Measurements from ENCODE around the gene DRC3. TPM values are rescaled to one million over a fixed set of nuclear protein-coding genes. Genes with fewer than 3 reads are reported as not detected.

The DRC3 gene
- total and polyA plus RNA-seq, 4 donors, result 0.61 to 1.5 (median 1.1) TPM

DNA sequence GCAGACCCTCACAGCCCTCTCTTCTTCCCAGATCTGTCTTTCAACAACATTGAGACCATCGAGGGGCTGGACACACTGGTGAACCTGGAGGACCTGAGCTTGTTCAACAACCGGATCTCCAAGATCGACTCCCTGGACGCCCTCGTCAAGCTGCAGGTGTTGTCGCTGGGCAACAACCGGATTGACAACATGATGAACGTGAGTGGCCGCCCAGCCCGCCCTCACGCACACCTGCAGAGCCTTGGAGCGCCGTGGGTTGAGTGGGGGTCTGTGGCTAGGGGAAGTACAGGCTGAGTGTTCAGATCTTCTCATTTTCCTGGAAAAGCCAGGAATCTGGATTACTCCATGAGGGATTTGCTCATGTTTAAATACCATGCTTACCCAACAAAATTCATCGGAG, 15.2 kb downstream of the DRC3 start (continued):
- TF ChIP-seq, protein P1, sequence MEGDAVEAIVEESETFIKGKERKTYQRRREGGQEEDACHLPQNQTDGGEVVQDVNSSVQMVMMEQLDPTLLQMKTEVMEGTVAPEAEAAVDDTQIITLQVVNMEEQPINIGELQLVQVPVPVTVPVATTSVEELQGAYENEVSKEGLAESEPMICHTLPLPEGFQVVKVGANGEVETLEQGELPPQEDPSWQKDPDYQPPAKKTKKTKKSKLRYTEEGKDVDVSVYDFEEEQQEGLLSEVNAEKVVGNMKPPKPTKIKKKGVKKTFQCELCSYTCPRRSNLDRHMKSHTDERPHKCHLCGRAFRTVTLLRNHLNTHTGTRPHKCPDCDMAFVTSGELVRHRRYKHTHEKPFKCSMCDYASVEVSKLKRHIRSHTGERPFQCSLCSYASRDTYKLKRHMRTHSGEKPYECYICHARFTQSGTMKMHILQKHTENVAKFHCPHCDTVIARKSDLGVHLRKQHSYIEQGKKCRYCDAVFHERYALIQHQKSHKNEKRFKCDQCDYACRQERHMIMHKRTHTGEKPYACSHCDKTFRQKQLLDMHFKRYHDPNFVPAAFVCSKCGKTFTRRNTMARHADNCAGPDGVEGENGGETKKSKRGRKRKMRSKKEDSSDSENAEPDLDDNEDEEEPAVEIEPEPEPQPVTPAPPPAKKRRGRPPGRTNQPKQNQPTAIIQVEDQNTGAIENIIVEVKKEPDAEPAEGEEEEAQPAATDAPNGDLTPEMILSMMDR (IDR thresholded peaks at IDR 0.05; ENCODE audit: low read depth, low read length, missing input control), result no peak
- TF ChIP-seq TAF1 (conservative IDR thresholded peaks at IDR 0.05) (no peak), RXRA (IDR thresholded peaks at IDR 0.05) (no peak), FOXA2 (IDR thresholded peaks at IDR 0.05) (no peak), HNF4G (IDR thresholded peaks at IDR 0.05) (no peak), GABPA (IDR thresholded peaks at IDR 0.05 in 1 of 2, conservative IDR thresholded peaks at IDR 0.05 in 1 of 2) (no peak), SP1 (IDR thresholded peaks at IDR 0.05) (no peak), NR2F2 (IDR thresholded peaks at IDR 0.05) (no peak)
- TF ChIP-seq, protein P2, sequence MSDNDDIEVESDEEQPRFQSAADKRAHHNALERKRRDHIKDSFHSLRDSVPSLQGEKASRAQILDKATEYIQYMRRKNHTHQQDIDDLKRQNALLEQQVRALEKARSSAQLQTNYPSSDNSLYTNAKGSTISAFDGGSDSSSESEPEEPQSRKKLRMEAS (IDR thresholded peaks at IDR 0.05), result no peak
- TF ChIP-seq, protein P3, sequence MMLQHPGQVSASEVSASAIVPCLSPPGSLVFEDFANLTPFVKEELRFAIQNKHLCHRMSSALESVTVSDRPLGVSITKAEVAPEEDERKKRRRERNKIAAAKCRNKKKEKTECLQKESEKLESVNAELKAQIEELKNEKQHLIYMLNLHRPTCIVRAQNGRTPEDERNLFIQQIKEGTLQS (IDR thresholded peaks at IDR 0.05), result no peak

DNA sequence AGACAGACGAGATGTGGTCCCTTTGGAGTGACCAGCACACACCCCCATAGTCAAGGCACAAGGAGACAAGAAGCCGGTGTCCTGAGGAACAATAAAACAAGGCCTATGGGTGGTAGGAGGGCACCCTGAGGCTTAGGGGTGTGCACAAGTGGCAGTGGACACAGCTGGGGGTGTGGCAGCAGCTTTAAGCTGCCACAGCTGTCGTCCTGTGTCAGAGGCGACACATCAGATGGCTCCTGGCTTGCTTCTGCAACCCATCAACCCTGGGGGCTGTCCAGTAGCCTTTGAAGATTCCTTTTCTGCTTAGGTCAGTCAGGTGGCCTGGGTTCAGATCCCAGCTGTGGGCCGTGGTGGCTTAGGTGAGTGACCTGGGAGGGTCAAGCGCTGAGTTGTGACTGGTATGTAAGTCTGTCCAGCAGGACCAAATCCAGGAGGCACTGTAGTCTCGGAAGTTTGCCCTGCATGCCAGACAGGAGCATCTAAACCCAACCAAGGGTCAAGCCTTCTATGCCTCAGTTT, 15.8 kb downstream of the DRC3 start:
- 92% methylated on average over 7 of the region's 7 CpGs for WGBS
- TF ChIP-seq YY1 (IDR thresholded peaks at IDR 0.05) (no peak), EGR1 (IDR thresholded peaks at IDR 0.05; ENCODE audit: low read depth in 2 of 2) (no peak), HNF4G (IDR thresholded peaks at IDR 0.05) (no peak)
- TF ChIP-seq, protein P4, sequence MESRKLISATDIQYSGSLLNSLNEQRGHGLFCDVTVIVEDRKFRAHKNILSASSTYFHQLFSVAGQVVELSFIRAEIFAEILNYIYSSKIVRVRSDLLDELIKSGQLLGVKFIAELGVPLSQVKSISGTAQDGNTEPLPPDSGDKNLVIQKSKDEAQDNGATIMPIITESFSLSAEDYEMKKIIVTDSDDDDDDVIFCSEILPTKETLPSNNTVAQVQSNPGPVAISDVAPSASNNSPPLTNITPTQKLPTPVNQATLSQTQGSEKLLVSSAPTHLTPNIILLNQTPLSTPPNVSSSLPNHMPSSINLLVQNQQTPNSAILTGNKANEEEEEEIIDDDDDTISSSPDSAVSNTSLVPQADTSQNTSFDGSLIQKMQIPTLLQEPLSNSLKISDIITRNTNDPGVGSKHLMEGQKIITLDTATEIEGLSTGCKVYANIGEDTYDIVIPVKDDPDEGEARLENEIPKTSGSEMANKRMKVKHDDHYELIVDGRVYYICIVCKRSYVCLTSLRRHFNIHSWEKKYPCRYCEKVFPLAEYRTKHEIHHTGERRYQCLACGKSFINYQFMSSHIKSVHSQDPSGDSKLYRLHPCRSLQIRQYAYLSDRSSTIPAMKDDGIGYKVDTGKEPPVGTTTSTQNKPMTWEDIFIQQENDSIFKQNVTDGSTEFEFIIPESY (IDR thresholded peaks at IDR 0.05), result no peak
- TF ChIP-seq, protein P5, sequence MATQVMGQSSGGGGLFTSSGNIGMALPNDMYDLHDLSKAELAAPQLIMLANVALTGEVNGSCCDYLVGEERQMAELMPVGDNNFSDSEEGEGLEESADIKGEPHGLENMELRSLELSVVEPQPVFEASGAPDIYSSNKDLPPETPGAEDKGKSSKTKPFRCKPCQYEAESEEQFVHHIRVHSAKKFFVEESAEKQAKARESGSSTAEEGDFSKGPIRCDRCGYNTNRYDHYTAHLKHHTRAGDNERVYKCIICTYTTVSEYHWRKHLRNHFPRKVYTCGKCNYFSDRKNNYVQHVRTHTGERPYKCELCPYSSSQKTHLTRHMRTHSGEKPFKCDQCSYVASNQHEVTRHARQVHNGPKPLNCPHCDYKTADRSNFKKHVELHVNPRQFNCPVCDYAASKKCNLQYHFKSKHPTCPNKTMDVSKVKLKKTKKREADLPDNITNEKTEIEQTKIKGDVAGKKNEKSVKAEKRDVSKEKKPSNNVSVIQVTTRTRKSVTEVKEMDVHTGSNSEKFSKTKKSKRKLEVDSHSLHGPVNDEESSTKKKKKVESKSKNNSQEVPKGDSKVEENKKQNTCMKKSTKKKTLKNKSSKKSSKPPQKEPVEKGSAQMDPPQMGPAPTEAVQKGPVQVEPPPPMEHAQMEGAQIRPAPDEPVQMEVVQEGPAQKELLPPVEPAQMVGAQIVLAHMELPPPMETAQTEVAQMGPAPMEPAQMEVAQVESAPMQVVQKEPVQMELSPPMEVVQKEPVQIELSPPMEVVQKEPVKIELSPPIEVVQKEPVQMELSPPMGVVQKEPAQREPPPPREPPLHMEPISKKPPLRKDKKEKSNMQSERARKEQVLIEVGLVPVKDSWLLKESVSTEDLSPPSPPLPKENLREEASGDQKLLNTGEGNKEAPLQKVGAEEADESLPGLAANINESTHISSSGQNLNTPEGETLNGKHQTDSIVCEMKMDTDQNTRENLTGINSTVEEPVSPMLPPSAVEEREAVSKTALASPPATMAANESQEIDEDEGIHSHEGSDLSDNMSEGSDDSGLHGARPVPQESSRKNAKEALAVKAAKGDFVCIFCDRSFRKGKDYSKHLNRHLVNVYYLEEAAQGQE (IDR thresholded peaks at IDR 0.05), result no peak
- no peaks in the 10 kb centered on the region for H3K9me3 ChIP-seq (ENCODE audit: control insufficient read depth in 4 of 4, low read length in 3 of 4)

More for the DNA sequence above, 15.8 kb downstream of the DRC3 start:
- Histone ChIP-seq H3K27me3 (ENCODE audit: control insufficient read depth in 4 of 4, insufficient read depth in 4 of 4, low read length in 3 of 4) (no peaks in the 10 kb centered on the region), H3K27ac (ENCODE audit: low read depth in 1 of 2, low read length in 2 of 2) (no peak overlapping the region), H3K36me3 (ENCODE audit: control insufficient read depth in 4 of 4, insufficient read depth in 3 of 4, low read depth in 1 of 4, low read length in 3 of 4) (no peaks in the 10 kb centered on the region), H3K4me3 (ENCODE audit: low read depth in 1 of 3, low read length in 3 of 3) (no peak overlapping the region), H3K4me1 (ENCODE audit: control insufficient read depth in 4 of 4, insufficient read depth in 4 of 4, low read length in 3 of 4) (peaks cover 0 to 4% (median 0%) of the 10 kb centered on the region in 4 donors), H3K9ac (ENCODE audit: low read depth in 1 of 2, low read length in 2 of 2) (no peak overlapping the region)
- DNase-seq (ENCODE audit: low spot score), result no peak
